ENCODE measurements around the gene FSD1.
"Not testable (repeated sequence)": the region's sequence is repeated elsewhere in the genome, so short reads cannot be mapped to it uniquely, and the experiment has no call there.

The FSD1 gene

GRCh38 chr19:4320419-4320818 lies 16.0 kb downstream of the FSD1 start:
- DNase-seq = no peak

DNA sequence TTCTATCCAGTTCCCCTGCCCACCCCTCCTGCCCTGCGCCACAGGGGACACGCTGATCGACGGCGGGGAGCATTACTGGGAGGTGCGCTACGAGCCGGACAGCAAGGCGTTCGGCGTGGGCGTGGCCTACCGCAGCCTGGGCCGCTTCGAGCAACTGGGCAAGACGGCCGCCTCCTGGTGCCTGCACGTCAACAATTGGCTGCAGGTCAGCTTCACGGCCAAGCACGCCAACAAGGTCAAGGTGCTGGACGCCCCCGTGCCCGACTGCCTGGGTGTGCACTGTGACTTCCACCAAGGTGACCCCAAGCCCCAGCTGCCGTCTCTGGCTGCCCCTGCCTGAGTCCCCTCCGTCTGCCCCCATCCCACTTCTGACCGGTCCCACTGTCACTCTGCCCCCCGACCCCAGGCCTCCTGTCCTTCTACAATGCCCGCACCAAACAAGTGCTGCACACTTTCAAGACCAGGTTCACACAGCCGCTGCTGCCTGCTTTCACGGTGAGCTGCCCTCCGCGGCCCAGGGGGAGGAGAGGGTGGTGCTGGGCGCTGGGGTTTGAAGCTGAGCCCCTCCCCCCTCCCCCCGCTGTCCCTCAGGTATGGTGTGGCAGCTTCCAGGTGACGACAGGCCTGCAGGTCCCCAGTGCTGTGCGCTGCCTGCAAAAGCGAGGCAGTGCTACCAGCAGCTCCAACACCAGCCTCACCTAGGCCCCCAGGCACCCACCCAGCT lies 18.7 kb downstream of the FSD1 start:
- DNase-seq = no peak

- no peak for DNase-seq
Observed at GRCh38 chr19:4323692-4324091, 19.3 kb downstream of the FSD1 start.

DNA sequence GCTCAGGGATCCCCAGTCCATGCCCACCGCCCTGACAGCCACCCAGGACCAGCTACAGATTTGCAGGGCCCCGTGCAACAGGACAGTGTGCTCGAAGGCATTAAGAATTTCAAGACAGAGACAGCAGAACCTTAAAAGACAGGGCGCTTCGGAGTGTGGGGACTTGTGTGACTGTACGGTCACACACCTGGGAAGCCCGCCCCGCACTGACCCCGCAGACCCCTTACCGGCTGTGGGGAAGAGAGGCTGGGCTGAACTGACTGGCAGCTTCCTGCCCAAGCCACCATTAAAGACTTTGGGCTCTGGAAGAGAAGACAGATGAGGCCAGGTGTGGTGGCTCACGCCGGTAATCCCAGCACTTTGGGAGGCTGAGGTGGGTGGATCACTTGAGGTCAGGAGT lies 19.8 kb downstream of the FSD1 start:
- no peak for DNase-seq

DNA sequence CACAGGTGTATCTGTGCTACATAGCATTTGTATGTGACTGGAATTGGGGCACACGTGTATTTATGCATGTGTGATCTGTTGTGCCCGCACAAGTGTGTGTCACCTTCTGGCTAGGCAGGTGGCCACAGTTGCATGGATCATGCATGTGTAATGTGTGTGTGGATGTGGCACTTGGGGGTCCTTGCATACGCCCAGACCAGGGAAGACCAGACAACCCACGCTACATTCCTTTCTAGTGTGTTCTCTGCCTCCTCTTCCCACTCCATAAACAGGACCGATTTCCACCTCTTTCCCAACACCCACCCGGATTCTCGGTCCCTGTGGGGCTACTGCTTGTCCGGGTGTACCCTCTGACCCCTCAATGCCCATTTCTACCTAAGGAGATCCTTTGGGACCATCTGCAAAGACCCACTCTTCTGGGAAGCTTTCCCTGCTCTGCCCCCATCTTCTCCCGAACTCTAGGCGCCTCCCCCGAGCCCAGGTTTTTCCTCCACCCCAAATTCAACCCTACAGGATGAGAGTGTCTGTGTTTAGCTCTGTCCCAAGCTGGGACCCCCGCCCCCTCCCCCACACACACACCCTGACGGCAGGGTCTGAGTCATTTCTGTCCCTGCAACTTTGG lies 21.9 kb downstream of the FSD1 start:
- no peak for DNase-seq

GRCh38 chr19:4326837-4327251 lies 22.4 kb downstream of the FSD1 start:
- DNase-seq = no peak

GRCh38 chr19:4327252-4327876 lies 23.0 kb downstream of the FSD1 start:
- DNase-seq = no peak

GRCh38 chr19:4327877-4328242 lies 23.5 kb downstream of the FSD1 start:
- no peak for DNase-seq

- peak; percentile 40 for DNase-seq
Observed at GRCh38 chr19:4328243-4328990, 24.0 kb downstream of the FSD1 start.

DNA sequence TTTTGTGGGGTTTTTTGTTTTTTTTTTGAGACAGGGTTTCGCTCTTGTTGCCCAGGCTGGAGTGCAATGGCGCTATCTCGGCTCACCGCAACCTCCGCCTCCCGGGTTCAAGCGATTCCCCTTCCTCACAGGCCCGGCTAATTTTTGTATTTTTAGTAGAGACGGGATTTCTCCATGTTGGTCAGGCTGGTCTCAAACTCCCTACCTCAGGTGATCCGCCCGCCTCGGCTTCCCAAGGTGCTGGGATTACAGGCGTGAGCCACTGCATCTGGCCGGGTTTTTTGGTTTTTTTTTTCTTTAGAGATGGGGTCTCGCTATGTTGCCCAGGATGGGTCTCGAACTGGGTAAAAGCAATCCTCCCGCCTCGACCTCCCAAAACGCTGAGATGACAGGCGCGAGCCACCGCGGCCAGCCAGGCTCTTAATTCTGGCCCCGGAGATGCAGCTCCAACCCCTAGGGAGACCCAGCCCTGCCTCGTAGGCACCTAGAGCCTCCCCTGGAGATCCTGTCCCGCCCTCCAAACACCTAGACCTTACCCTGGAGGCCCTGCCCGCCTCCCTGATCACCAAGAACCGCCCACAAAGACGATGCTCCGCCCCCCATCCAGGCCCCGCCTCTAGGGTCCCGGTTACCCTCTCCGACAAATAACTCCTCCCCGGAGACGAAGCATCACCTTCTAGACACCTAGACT lies 24.7 kb downstream of the FSD1 start:
- not testable (repeated sequence) for DNase-seq

GRCh38 chr19:4329858-4330257 lies 25.5 kb downstream of the FSD1 start:
- DNase-seq = no peak

- no peak for DNase-seq
Observed at GRCh38 chr19:4334929-4335570, 30.7 kb downstream of the FSD1 start.

DNA sequence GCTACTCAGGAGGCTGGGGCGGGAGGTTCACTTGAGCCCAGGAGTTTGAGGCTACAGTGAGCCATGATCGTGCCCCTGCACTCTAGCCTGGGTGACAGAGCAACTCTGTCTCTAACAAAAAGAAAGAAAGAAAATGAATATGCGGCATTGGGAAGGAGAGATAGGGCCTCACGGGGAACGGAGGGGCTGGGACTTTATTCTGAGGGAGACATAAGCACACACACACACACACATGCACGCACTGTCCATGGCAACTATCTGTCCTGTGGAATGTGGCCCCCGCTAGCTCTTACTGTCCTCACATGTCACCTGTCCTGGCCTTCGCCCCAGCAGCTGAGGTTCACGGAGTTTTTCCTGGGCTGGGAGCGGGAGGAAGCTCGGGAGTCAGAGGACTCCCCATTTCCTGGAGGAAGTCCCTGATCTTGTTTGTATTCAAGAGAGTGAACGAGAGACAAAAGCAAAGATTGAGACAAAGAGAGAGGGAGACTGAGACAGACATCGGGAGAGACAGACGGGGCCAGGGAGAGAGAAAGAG lies 33.6 kb downstream of the FSD1 start:
- DNase-seq = peak; percentile 50

GRCh38 chr19:4338441-4339355 lies 34.3 kb downstream of the FSD1 start, which contains the start of gene STAP2:
STAP2 (minus strand) TSS chr19:4338827; CDS start chr19:4338753, 74 bp downstream.
- DNase-seq = peak; percentile 78

GRCh38 chr19:4342314-4342614 lies 37.9 kb downstream of the FSD1 start:
- no peak for DNase-seq

DNA sequence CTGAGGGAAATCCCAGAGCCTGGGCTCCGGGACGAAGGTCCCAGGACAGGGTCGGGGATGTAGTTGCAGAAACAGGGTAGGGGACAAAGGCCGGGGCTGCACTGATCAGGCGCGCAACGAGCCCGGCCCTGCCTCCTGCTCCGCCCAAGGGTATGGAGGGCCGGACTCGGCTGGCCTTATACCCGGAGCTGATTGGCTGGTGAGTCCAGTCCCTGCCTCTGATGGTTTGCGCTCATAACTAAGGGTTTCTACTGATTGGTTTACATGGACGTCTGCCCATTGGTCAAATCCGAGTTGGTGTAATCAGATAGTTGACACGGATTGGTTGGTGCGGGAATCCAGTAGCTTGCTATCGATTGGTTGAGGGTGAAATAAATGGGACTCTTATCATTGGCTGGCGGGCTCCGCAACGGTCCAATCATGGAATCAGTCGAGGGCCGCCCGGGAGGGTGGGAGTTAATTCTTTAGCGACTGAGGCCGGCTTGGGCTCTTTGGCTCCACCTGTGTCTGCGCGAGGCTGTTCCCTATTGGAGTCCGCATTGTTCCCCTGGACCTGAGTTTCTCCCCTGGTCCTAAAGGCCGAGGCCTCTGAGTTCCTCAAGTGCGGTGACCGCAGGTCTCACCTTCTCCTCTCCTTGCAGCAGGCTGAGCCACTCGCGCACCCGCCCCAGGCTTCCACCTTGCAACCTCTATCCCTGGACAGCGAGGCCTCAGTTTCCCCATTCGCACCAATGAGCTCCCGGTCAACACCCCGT lies 38.4 kb downstream of the FSD1 start:
- peak; percentile 100 for DNase-seq

DNA sequence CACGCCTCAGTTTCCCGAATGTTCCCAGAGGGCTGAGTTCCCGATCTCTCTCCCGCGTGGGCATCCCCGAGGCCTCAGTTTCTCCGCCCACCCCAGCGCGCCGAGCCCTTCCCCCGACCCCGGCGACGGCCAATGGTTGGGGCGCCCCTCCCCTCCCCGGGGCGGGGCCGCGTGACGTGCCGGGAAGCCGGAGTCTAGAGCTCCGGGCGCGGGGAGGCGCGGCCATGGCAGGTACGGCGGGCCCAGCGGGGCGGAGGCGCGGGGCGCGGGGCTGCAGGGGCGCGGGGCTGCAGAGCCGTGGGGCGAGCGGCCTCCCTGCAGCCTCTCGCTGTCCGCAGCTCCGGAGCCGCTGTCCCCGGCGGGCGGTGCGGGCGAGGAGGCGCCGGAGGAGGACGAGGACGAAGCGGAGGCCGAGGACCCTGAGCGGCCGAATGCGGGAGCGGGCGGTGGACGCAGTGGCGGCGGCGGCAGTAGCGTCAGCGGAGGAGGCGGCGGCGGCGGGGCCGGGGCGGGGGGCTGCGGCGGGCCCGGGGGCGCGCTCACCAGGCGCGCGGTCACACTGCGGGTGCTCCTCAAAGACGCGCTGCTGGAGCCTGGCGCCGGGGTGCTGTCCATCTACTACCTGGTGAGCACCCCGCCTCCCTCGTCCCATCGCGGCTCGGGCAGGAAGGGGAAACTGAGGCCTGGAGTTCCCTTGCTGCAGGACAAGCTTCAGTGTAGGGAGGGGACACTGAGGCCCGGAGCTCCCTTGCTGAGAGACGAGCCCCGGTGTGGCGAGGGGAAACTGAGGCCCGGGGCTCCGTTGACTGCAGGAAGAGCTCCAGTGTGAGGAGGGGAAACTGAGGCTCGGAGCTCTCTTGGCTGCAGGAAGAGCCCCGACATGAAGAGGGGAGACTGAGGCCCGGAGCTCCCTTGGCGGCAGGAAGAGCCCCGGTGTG lies 39.2 kb downstream of the FSD1 start, which contains the start of gene MPND:
Gene MPND (plus strand): TSS at position 193 of the 938 bp plus-strand sequence. CDS start 32 bp downstream, at position 225.
- DNase-seq = peak; percentile 87

GRCh38 chr19:4345342-4346019 lies 41.1 kb downstream of the FSD1 start:
- DNase-seq = no peak

Data from NCI-H510A treated with DMSO at 0.1 percent for 48 hours (cell line).